ENCODE measurements around the gene CCSAP. TPM values are rescaled to one million over a fixed set of nuclear protein-coding genes. Genes with fewer than 3 reads are reported as not detected.

Gene CCSAP
- 5.4 and 6.1 TPM in 2 replicates for total RNA-seq

DNA sequence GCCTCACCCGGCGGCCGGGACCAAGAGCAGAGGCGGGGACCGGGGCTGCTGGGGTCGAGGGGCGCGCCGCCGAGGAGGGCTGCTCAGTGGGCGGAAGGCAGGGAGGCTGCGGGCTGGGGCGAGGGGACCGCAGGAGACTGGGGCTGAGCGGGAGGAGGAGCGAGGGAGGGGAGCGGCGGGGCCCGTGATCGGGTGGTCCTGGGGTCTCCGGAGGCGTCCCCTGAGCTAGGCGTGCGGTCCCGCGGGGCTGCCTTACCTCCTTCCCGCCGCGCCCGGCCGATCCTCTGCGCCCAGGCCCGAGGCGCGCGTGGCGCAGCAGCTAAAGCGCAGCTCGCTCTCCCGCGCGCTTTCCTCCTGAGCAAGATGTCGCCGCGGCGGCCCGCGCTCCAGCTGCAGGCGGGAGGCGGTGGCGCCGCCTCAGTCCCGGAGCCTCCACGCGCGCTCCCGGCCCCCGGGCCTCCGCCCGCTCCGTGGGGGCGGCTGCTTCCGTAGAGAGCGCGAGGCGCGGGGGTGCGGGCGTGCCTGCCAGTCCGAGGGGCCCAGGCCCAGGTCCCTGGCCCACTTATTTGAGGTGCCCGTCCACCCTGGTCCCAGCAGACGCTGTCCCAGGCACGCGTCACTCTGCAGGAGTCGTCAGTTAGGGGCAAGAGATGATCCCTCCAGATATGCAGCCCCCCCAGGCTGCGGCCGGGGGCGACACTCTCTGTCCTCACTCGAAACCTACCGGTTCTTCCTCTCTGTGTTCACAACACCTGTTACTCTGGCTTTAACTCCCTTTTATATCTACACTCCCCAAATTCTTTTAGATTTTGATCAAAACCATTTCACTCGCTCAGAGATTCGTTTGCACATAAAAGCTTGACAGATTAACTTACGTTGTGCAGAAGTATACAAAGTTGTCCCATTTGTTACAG, at the start of gene CCSAP:
Gene CCSAP, minus strand, starts transcription at position 392 of the 914 bp plus-strand sequence. CDS start 582 bp downstream, outside the sequence.

Other genes with a start within 250 kb of the CCSAP start
- gene RAB4A, start 71.9 kb downstream of the CCSAP start, total RNA-seq, result 20.1 and 21.1 TPM in 2 replicates
- not detected in 2 replicates for gene ACTA1, start 91.0 kb upstream of the CCSAP start, total RNA-seq
- gene NUP133, start 165.3 kb upstream of the CCSAP start, total RNA-seq, result 29.8 and 32.5 TPM in 2 replicates
- gene ABCB10, start 215.7 kb upstream of the CCSAP start, total RNA-seq, result 17.0 and 18.3 TPM in 2 replicates